Skeletal muscle satellite cell (primary cell): ENCODE results near the gene TNS4.

Source experiments
- H3K27me3 ChIP-seq: 2 replicates; pipeline ENCODE4 v1.7.0; 2013; ENCODE audit warnings: low read length; ENCODE audit not compliant: control insufficient read depth, insufficient read depth
- H3K36me3 ChIP-seq: 2 replicates; pipeline ENCODE4 v1.7.0; 2013; ENCODE audit warnings: mild to moderate bottlenecking, control low read depth, low read length; ENCODE audit not compliant: insufficient read depth
- H3K4me1 ChIP-seq: 2 replicates; pipeline ENCODE4 v1.7.0; 2013; ENCODE audit warnings: low read length; ENCODE audit not compliant: control insufficient read depth, insufficient read depth
- H3K4me2 ChIP-seq: 2 replicates; pipeline ENCODE4 v1.7.0; 2013; ENCODE audit warnings: mild to moderate bottlenecking, low read length
- H3K4me3 ChIP-seq: 2 replicates; pipeline ENCODE4 v1.7.0; 2013; ENCODE audit warnings: low read length
- H3K9ac ChIP-seq: 2 replicates; pipeline ENCODE4 v1.7.0; 2013; ENCODE audit warnings: mild to moderate bottlenecking, low read depth, low read length, moderate library complexity
- H3K9me3 ChIP-seq: replicated peaks from 2 replicates; pipeline ENCODE4 v1.7.0; 2013; ENCODE audit warnings: mild to moderate bottlenecking, control low read depth, low read length

Gene TNS4

DNA sequence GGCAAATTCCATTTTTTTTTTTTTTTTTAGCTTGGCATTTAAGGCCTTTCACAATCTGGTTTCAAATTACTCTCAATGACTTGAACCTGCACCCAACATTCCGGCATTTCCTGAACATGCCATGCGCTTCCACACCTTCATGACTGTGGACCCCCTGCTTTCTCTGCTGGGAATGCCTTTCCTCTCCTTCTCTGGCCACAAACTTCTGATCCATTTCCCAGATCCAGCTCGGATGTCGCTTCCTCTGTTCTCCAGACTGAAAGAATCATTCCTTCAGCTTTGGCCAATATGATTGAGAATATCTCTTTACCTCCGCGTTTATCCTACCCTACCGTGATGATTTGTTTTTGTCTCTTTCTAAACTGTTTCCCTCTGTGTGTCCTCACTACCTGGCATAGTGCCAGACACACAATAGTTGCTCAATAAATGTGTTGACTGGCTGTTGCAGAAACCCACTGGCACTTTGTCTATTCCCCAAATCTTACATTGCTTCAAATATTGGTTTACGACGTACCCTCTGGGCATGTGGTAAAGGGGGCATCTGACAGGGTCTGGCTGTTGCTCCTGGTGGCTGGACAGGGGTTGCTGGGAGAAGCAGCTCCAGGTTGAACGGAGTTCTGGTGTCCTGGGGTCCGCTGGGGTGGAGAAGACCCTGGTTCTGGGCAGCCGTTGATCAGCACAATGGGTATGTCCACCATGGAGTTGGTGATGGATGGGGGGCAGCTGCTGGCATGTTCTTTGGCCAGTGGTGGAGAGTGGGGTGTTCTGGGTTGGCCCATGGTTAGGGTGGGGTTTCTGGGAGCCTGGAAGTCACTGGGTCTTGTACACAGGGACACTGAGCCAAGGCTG lies 14.7 kb downstream of the TNS4 start:
- Histone ChIP-seq H3K4me2 (peak overlapping the region; percentile 69), H3K9me3 (no peaks in the 10 kb centered on the region), H3K4me1 (peaks cover 75% of the 10 kb centered on the region), H3K9ac (peak overlapping the region; percentile 85), H3K36me3 (no peaks in the 10 kb centered on the region), H3K4me3 (peak overlapping the region; percentile 3), H3K27me3 (no peaks in the 10 kb centered on the region)

DNA sequence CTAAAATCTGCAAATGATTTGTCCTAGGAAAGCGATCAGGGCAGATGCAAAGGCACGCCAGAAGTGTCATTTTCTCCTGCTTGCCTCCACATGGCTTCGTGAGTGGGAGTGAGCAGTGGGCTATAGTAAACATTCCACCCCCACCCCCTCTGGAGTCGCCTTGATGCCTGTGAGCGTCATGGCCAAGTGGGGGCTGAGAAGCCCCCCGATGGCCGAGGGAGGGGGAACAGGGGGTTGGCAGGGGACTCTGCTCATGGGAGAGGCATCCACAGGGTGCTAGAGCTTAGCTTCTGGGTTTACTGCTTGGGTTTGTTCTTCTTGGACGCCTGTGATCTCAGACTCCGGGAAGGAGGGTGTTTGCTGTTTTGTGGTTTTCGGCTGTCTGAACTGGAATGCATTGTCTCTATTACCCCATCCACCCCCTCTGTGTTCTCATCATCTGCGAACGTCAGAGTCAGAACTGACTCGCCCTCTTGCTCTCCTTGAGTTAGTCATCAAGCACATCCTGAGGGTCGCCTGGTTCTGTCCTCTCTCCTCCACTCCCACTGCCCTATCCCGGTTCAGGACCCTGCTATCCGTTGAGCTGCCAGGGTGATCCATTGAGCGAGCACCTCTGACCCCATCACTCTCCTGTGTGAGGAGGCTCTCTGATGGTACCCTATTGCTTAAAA lies 15.4 kb downstream of the TNS4 start:
- Histone ChIP-seq H3K36me3 (no peaks in the 10 kb centered on the region), H3K4me2 (peak overlapping the region; percentile 69), H3K27me3 (no peaks in the 10 kb centered on the region), H3K4me1 (peaks cover 72% of the 10 kb centered on the region), H3K9ac (peak overlapping the region; percentile 85), H3K9me3 (no peaks in the 10 kb centered on the region), H3K4me3 (peak overlapping the region; percentile 26)

DNA sequence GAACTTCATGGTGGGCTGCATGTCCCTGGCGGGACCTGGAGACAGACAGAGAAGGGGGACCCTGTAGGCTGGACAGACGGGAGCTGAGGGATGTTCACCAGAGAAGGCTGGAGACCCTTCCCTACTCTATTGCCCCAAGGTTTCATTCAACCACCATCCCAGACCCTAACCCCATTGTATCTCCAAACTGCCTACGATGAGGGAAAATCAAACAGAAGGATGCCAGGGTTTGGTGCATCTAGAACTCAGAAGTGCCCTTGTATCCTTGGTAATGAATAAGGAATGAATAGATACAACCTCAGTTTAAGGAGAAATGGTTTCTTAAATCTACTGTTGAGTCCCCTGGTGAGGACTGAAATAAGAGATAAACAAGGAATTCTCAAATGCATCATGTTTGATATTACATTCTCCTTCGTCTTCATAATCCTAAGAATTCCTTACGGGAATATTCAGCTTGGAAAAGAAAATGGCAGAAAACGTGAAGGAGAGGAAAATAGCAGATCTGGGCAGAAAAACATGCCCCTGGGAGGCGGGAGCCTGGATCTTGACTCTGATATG lies 16.4 kb downstream of the TNS4 start:
- H3K9ac ChIP-seq, result peak overlapping the region; percentile 85
- H3K4me3 ChIP-seq, result no peak overlapping the region
- no peaks in the 10 kb centered on the region for H3K27me3 ChIP-seq
- H3K9me3 ChIP-seq, result no peaks in the 10 kb centered on the region
- H3K4me2 ChIP-seq, result peak overlapping the region; percentile 69
- no peaks in the 10 kb centered on the region for H3K36me3 ChIP-seq
- H3K4me1 ChIP-seq, result peaks cover 72% of the 10 kb centered on the region

DNA sequence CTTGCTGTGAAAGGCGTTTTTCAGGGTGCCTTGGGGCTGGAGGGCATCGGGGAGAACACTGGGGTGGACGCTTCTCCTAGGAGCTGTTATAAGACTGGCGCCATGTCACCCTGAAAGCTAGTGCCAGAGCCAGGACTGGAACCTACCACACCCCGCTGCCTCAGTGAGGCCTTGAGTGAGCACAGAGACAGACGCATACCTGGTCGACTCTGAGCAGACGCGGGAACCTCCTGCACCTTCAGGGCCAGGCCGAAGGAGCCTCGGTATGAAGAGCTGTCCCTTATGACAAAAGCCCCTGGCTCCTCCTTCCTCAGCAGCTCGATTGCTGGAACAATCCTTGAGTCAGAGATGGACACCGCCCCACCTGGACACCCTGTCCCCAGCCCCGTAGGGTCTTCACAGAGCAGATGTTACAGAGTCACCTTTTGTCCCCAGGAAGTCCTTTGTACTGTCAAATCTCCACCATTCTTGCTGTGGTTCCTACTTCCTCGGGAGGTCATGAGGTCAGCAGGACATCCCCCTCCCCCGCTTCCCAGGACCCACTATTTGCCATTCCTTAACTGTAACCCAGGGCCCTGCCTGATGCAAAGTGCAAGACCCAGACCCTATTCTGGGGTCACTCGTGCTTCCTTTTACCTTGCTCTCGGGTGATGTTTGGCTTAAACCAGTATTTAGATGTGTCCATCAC lies 17.0 kb downstream of the TNS4 start:
- Histone ChIP-seq H3K4me1 (peaks cover 75% of the 10 kb centered on the region), H3K9me3 (no peaks in the 10 kb centered on the region), H3K9ac (peak overlapping the region; percentile 85), H3K4me2 (no peak overlapping the region), H3K36me3 (no peaks in the 10 kb centered on the region), H3K4me3 (no peak overlapping the region), H3K27me3 (no peaks in the 10 kb centered on the region)

DNA sequence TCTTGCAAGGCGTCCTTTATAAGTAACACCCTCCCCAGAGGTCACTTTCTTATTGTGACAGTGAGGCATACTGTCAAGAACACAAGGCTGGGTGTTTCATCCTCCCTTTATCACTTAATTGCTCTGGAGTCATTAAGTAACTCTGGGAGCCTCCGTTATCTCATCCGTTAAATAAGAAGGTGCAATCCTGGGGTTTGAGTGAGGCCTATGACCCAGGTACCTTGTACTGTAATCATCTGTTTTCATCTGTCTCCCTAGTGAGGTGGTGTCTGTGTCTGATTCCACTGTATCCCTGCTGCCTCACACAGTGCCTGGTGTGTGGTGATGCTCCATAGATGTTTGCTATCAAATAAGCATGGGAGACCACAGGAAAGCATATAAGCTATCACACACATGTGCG lies 17.7 kb downstream of the TNS4 start:
- H3K4me1 ChIP-seq, result peaks cover 75% of the 10 kb centered on the region
- no peaks in the 10 kb centered on the region for H3K27me3 ChIP-seq
- no peak overlapping the region for H3K9ac ChIP-seq
- no peaks in the 10 kb centered on the region for H3K9me3 ChIP-seq
- H3K36me3 ChIP-seq, result no peaks in the 10 kb centered on the region
- no peak overlapping the region for H3K4me3 ChIP-seq
- H3K4me2 ChIP-seq, result no peak overlapping the region

DNA sequence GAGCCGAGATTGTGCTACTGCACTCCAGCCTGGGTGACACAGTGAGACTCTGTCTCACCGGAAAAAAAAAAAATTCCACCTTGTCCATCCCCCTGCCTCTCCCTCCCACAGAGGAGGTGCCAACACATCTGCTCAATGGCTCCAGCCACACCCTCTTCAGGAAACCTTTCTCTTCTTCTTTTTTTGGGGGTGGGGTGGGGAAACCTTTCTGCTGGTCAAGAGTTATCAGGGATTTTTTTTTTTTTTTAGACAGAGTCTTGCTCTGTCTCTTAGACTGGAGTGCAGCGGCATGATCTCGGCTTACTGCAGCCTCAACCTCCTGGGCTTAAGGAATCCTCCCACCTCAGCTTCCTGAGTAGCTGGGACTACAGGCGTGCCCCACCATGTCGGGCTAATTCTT lies 18.7 kb downstream of the TNS4 start:
- no peak overlapping the region for H3K9ac ChIP-seq
- H3K4me2 ChIP-seq, result no peak overlapping the region
- no peaks in the 10 kb centered on the region for H3K9me3 ChIP-seq
- H3K27me3 ChIP-seq, result no peaks in the 10 kb centered on the region
- H3K4me3 ChIP-seq, result no peak overlapping the region
- H3K4me1 ChIP-seq, result peaks cover 65% of the 10 kb centered on the region
- no peaks in the 10 kb centered on the region for H3K36me3 ChIP-seq

DNA sequence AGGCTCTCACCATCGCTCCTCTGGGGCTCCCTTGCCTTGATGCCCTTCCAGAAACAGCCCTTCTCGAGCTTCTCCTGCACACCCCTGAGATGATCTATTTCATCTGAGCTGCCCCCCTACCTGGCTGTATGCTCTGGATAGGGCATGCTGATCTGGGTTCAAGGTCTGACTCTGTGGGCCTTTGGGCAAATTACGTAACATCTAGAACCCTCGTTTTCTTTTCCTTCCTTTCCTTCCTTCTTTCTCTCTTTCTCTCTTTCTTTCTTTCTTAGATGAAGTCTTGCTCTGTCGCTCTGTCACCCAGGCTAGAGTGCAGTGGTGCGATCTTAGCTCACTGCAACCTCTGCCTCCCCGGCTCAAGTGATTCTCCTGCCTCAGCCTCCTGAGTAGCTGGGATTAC lies 20.3 kb downstream of the TNS4 start:
- Histone ChIP-seq H3K4me1 (peaks cover 53% of the 10 kb centered on the region), H3K9me3 (no peaks in the 10 kb centered on the region), H3K4me3 (no peak overlapping the region), H3K36me3 (no peaks in the 10 kb centered on the region), H3K27me3 (no peaks in the 10 kb centered on the region), H3K4me2 (no peak overlapping the region), H3K9ac (peak overlapping the region; percentile 9)

DNA sequence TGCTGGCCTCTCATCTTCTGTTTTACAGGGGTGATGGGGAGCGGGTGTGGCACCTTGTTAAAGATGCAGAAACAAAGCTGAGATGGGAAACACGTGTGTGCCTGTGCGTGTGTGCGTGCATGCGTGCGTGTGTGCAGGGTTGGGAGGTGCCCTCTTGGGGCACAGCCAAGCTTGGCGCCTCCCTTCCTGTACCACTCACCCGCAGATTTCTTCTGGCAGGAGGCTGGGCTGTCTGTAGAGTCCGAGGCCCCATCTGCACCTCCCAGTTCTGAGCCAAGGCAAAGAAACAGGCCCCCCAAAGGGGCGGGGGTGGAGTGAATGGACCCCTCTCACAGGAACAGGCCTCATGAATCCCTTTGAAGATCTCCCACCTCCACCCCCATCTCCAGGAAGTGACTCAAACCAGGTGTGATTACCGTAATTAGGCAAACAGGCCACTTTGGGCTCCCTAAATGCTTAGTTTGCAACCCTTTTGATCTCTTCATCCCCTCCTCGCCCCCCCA lies 20.9 kb downstream of the TNS4 start:
- H3K4me2 ChIP-seq, result no peak overlapping the region
- peak overlapping the region; percentile 9 for H3K9ac ChIP-seq
- no peaks in the 10 kb centered on the region for H3K9me3 ChIP-seq
- H3K27me3 ChIP-seq, result no peaks in the 10 kb centered on the region
- no peak overlapping the region for H3K4me3 ChIP-seq
- H3K4me1 ChIP-seq, result peaks cover 52% of the 10 kb centered on the region
- no peaks in the 10 kb centered on the region for H3K36me3 ChIP-seq

DNA sequence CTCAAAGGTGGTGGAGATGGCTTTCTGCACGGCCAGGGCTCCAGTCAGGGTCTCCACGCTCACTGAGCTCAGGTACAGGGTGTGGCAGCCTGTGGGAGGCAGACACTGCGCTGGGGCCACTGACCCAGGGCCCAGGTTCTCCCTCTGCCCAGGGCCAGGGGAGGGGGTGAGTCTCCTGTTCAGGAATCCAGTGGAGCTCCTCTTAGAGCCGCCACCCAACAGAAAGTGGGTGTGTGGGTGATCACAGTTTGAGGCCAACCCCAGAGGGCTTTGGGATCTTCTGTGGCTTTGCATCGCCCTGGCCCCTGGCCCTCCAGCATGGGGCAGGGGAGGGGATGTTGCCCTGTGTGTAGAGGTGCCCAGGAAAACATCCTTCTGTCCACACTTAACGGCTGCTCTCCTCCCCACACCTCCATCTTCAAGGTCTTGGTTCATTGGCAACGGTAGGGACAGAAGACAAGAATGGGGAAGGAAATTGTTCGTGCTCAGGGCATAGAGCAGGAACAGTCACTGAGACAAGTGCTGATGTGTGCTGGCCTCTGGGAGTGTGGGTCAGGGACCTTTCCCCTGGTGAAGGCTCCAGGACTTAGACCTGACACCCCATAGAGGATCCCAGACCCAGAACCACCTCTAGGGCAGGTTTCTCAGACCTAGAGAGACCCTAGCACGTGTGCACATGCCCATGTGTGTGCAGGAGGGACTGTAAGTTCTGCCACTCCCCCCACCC lies 21.5 kb downstream of the TNS4 start:
- peaks cover 46% of the 10 kb centered on the region for H3K4me1 ChIP-seq
- H3K9me3 ChIP-seq, result no peaks in the 10 kb centered on the region
- no peak overlapping the region for H3K9ac ChIP-seq

DNA sequence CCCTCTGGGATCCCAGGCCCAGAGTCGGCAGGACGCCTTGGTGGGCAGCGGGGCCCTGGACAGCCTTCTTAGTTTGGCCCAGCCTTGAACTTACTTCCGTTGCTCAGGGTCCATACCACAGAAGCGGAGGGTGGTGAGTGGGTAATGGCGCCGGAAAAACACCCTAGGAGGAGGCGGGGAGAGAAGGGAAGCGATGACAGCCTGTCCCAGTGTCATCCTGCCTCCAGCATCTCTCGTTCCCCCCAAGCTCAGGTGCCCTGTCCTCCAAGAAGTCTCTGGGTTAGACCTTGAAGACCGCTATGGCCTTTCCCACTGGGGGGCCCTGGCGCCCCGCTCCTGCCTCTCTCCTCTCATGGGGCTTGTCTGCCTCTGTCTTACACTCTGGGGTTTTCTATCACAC lies 22.9 kb downstream of the TNS4 start:
- Histone ChIP-seq H3K36me3 (no peaks in the 10 kb centered on the region), H3K9me3 (no peaks in the 10 kb centered on the region), H3K4me2 (no peak overlapping the region), H3K9ac (no peak overlapping the region), H3K27me3 (no peaks in the 10 kb centered on the region), H3K4me1 (peaks cover 36% of the 10 kb centered on the region), H3K4me3 (no peak overlapping the region)

More for the DNA sequence above, 21.5 kb downstream of the TNS4 start:
- H3K4me2 ChIP-seq, result no peak overlapping the region
- H3K27me3 ChIP-seq, result no peaks in the 10 kb centered on the region
- H3K4me3 ChIP-seq, result no peak overlapping the region
- H3K36me3 ChIP-seq, result no peaks in the 10 kb centered on the region

DNA sequence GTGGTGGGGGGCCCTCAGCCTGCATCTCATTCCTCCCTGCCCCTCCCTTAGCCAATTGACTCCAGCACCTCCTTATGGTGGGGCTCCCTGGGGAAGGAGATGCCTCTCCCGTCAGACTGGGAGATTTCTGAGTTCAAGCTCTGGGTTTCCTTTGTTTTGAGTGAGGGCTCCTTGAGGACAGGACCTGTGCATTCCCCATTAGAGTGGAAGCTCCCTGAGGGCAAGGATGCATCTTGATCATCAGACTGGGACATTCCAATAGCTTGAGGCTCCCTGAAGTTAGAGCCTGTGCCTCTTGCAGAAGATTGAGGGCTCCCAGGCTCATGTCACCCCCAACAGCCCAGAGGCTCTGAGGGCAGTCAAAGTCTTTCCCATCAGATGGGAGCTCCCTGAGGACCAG lies 23.6 kb downstream of the TNS4 start:
- H3K9ac ChIP-seq, result no peak overlapping the region
- no peaks in the 10 kb centered on the region for H3K9me3 ChIP-seq
- H3K27me3 ChIP-seq, result no peaks in the 10 kb centered on the region
- H3K4me2 ChIP-seq, result no peak overlapping the region
- peaks cover 33% of the 10 kb centered on the region for H3K4me1 ChIP-seq
- no peaks in the 10 kb centered on the region for H3K36me3 ChIP-seq
- no peak overlapping the region for H3K4me3 ChIP-seq
